ENCODE results near the gene SEL1L3. TPM values are rescaled to one million over a fixed set of nuclear protein-coding genes. Genes with fewer than 3 reads are reported as not detected.

The SEL1L3 gene
- polyA plus RNA-seq, 1 experiment = 38.7 TPM

- Histone ChIP-seq H3K9me3 (ENCODE audit: control insufficient read depth, insufficient read depth, low read length) (no peaks in the 10 kb centered on the region), H3K27me3 (ENCODE audit: control insufficient read depth, insufficient read depth, low read length) (no peaks in the 10 kb centered on the region), H3K27ac (ENCODE audit: low read depth, low read length) (no peak overlapping the region), H3K4me3 (ENCODE audit: low read depth, low read length) (no peak overlapping the region)
- ChIA-PET CTCF (interaction anchor here (1.9 kb wide), 1 partner anchor 89 kb away, joined by 5 read pairs; no protein-coding TSS in a partner anchor), POLR2A (no interaction called here)
- no peak for DNase-seq (ENCODE audit: low read depth, low spot score)
- TF ChIP-seq CTCF (IDR thresholded peaks at IDR 0.05; ENCODE audit: low read depth, low read length) = no peak
Measured at GRCh38 chr4:25856756-25857155, 6.0 kb downstream of the SEL1L3 start.

- Histone ChIP-seq H3K27ac (ENCODE audit: low read depth, low read length) (no peak overlapping the region), H3K4me3 (ENCODE audit: low read depth, low read length) (no peak overlapping the region), H3K9me3 (ENCODE audit: control insufficient read depth, insufficient read depth, low read length) (no peaks in the 10 kb centered on the region), H3K27me3 (ENCODE audit: control insufficient read depth, insufficient read depth, low read length) (no peaks in the 10 kb centered on the region)
- POLR2A ChIA-PET = no interaction called here
- CTCF ChIA-PET = no interaction called here
- TF ChIP-seq CTCF (IDR thresholded peaks at IDR 0.05; ENCODE audit: low read depth, low read length) = no peak
- no peak for DNase-seq (ENCODE audit: low read depth, low spot score)
Measured at GRCh38 chr4:25852103-25852502, 10.7 kb downstream of the SEL1L3 start.

GRCh38 chr4:25847329-25847728 lies 15.5 kb downstream of the SEL1L3 start:
- CTCF ChIA-PET = no interaction called here

GRCh38 chr4:25845841-25846653 lies 16.7 kb downstream of the SEL1L3 start:
- DNase-seq (ENCODE audit: low read depth, low spot score) = no peak
- no peak overlapping the region for H3K27ac ChIP-seq (ENCODE audit: low read depth, low read length)
- no peaks in the 10 kb centered on the region for H3K9me3 ChIP-seq (ENCODE audit: control insufficient read depth, insufficient read depth, low read length)
- CTCF ChIA-PET = no interaction called here
- POLR2A ChIA-PET = no interaction called here
- H3K4me3 ChIP-seq (ENCODE audit: low read depth, low read length) = no peak overlapping the region
- TF ChIP-seq CTCF (IDR thresholded peaks at IDR 0.05; ENCODE audit: low read depth, low read length) = no peak
- H3K27me3 ChIP-seq (ENCODE audit: control insufficient read depth, insufficient read depth, low read length) = no peaks in the 10 kb centered on the region

More at GRCh38 chr4:25847329-25847728, 15.5 kb downstream of the SEL1L3 start:
- Histone ChIP-seq H3K27ac (ENCODE audit: low read depth, low read length) (no peak overlapping the region), H3K4me3 (ENCODE audit: low read depth, low read length) (no peak overlapping the region), H3K9me3 (ENCODE audit: control insufficient read depth, insufficient read depth, low read length) (no peaks in the 10 kb centered on the region), H3K27me3 (ENCODE audit: control insufficient read depth, insufficient read depth, low read length) (no peaks in the 10 kb centered on the region)
- POLR2A ChIA-PET = no interaction called here
- no peak for DNase-seq (ENCODE audit: low read depth, low spot score)
- TF ChIP-seq CTCF (IDR thresholded peaks at IDR 0.05; ENCODE audit: low read depth, low read length) = no peak

- ChIA-PET POLR2A (no interaction called here), CTCF (no interaction called here)
- Histone ChIP-seq H3K4me3 (ENCODE audit: low read depth, low read length) (no peak overlapping the region), H3K27me3 (ENCODE audit: control insufficient read depth, insufficient read depth, low read length) (no peaks in the 10 kb centered on the region), H3K27ac (ENCODE audit: low read depth, low read length) (no peak overlapping the region), H3K9me3 (ENCODE audit: control insufficient read depth, insufficient read depth, low read length) (no peaks in the 10 kb centered on the region)
- no peak for TF ChIP-seq CTCF (IDR thresholded peaks at IDR 0.05; ENCODE audit: low read depth, low read length)
- DNase-seq (ENCODE audit: low read depth, low spot score) = no peak
Measured at GRCh38 chr4:25844961-25845712, 17.7 kb downstream of the SEL1L3 start.

All from AG04450 (cell line).